Endodermal cell (in vitro differentiated cells): ENCODE measurements around the gene TSSK6. TPM values are rescaled to one million over a fixed set of nuclear protein-coding genes. Genes with fewer than 3 reads are reported as not detected.
A peak's percentile ranks its signal among the peaks of the same experiment; 100 is the strongest.

ENCODE experiments used
- DNase-seq: peaks from one replicate; pipeline ENCODE4 v3.0.0-alpha.2; 2017
- H3K27ac ChIP-seq: 2 replicates; pipeline ENCODE4 v1.5.1; 2013; ENCODE audit warnings: mild to moderate bottlenecking, low read depth, low read length, moderate library complexity
- H3K27me3 ChIP-seq: 2 replicates; pipeline ENCODE4 v1.6.1; 2013; ENCODE audit warnings: mild to moderate bottlenecking, low read length, moderate library complexity; ENCODE audit not compliant: insufficient read depth, control insufficient read depth, poor library complexity, severe bottlenecking
- H3K36me3 ChIP-seq: 2 replicates; pipeline ENCODE4 v1.7.0; 2013; ENCODE audit warnings: mild to moderate bottlenecking, low read length, moderate library complexity; ENCODE audit not compliant: control insufficient read depth, insufficient read depth
- H3K4me1 ChIP-seq: one replicate; pipeline ENCODE4 v1.7.0; 2013; ENCODE audit warnings: low read length; ENCODE audit not compliant: control insufficient read depth, insufficient read depth
- H3K4me3 ChIP-seq: 2 replicates; pipeline ENCODE4 v1.5.1; 2013; ENCODE audit warnings: mild to moderate bottlenecking, low read length, moderate library complexity
- H3K9ac ChIP-seq: 2 replicates; pipeline ENCODE4 v1.6.1; 2013; ENCODE audit warnings: mild to moderate bottlenecking, low read length, moderate library complexity; ENCODE audit not compliant: poor library complexity, severe bottlenecking; ENCODE audit errors: extremely low read depth
- H3K9me3 ChIP-seq: 2 replicates; pipeline ENCODE4 v1.6.1; 2013; ENCODE audit warnings: mild to moderate bottlenecking, low read length, moderate library complexity; ENCODE audit not compliant: control insufficient read depth
- H3K27ac Mint-ChIP-seq: 2 replicates; pipeline ENCODE4 v1.8.0; 2020; ENCODE audit warnings: mixed read lengths
- H3K27me3 Mint-ChIP-seq: 2 replicates; pipeline ENCODE4 v1.8.0; 2021; ENCODE audit warnings: mild to moderate bottlenecking, mixed read lengths; ENCODE audit not compliant: insufficient read depth
- H3K36me3 Mint-ChIP-seq: 2 replicates; pipeline ENCODE4 v1.8.0; 2020; ENCODE audit warnings: low read depth, mixed read lengths
- H3K4me1 Mint-ChIP-seq: 2 replicates; pipeline ENCODE4 v1.8.0; 2020; ENCODE audit warnings: mixed read lengths
- H3K4me3 Mint-ChIP-seq: 2 replicates; pipeline ENCODE4 v1.8.0; 2020; ENCODE audit warnings: mild to moderate bottlenecking, moderate library complexity, mixed read lengths
- H3K9me3 Mint-ChIP-seq: 2 replicates; pipeline ENCODE4 v1.8.0; 2020; ENCODE audit warnings: mild to moderate bottlenecking, mixed read lengths
- WGBS, 2 experiments: methylation state at CpG; one replicate each; pipeline versions ENCODE4 v1.1.5 to v1.1.7; 2013; ENCODE audit warnings: missing lambda C conversion rate in 2 of 2, mixed read lengths in 1 of 2; ENCODE audit not compliant: insufficient coverage in 1 of 2, insufficient read length in 1 of 2; 5-methylcytosine and 5-hydroxymethylcytosine counted together
- total RNA-seq, 2 donors: library from RNA; stranded (reverse); fragmentation: NEBNext Ultra II Directional in 1 of 2; extraction: Animal tissue kit (Norgen Biotek cat#: 25700) in 1 of 2; gene quantifications; 2 replicates in 1 of 2; 3 replicates in 1 of 2; pipeline ENCODE4 v1.2.1, GENCODE V29; 2021
- TF ChIP-seq, protein P1 (sequence below): fragments of 200-600 bp; sonication (generic); conservative IDR thresholded peaks from 2 replicates; pipeline ENCODE4 v1.5.0; 2021; ENCODE audit warnings: antibody characterized with exemption, mild to moderate bottlenecking

TSSK6 gene
- total RNA-seq, 2 donors from 2014 or later: 2.9 to 5.0 TPM

GRCh38 chr19:19508217-19508616 is 7.1 kb downstream of the TSSK6 start:
- Histone ChIP-seq H3K36me3 (peaks cover 26% of the 10 kb centered on the region), H3K9me3 (no peaks in the 10 kb centered on the region), H3K4me3 (no peak overlapping the region), H3K9ac (no peak overlapping the region), H3K27me3 (no peaks in the 10 kb centered on the region), H3K27ac (no peak overlapping the region), H3K4me1 (no peaks in the 10 kb centered on the region)
- peaks cover 38% of the 10 kb centered on the region for H3K36me3 Mint-ChIP-seq
- no peak overlapping the region for H3K4me3 Mint-ChIP-seq
- TF ChIP-seq, protein P1, sequence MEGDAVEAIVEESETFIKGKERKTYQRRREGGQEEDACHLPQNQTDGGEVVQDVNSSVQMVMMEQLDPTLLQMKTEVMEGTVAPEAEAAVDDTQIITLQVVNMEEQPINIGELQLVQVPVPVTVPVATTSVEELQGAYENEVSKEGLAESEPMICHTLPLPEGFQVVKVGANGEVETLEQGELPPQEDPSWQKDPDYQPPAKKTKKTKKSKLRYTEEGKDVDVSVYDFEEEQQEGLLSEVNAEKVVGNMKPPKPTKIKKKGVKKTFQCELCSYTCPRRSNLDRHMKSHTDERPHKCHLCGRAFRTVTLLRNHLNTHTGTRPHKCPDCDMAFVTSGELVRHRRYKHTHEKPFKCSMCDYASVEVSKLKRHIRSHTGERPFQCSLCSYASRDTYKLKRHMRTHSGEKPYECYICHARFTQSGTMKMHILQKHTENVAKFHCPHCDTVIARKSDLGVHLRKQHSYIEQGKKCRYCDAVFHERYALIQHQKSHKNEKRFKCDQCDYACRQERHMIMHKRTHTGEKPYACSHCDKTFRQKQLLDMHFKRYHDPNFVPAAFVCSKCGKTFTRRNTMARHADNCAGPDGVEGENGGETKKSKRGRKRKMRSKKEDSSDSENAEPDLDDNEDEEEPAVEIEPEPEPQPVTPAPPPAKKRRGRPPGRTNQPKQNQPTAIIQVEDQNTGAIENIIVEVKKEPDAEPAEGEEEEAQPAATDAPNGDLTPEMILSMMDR: no peak
- WGBS, 2 experiments: 92 to 98% methylated on average over 6 to 11 of the region's 11 CpGs
- H3K4me1 Mint-ChIP-seq: peaks cover 2% of the 10 kb centered on the region
- H3K27ac Mint-ChIP-seq: no peak overlapping the region
- H3K9me3 Mint-ChIP-seq: no peaks in the 10 kb centered on the region
- DNase-seq: no peak
- H3K27me3 Mint-ChIP-seq: no peaks in the 10 kb centered on the region

- Mint-ChIP-seq H3K9me3 (no peaks in the 10 kb centered on the region), H3K36me3 (peaks cover 46% of the 10 kb centered on the region), H3K27ac (peak overlapping the region; percentile 35), H3K4me3 (no peak overlapping the region), H3K4me1 (peaks cover 2% of the 10 kb centered on the region), H3K27me3 (no peaks in the 10 kb centered on the region)
- no peak overlapping the region for H3K4me3 ChIP-seq
- H3K27ac ChIP-seq: no peak overlapping the region
- H3K27me3 ChIP-seq: no peaks in the 10 kb centered on the region
- no peak for DNase-seq
- TF ChIP-seq, protein P1: no peak
- no peak overlapping the region for H3K9ac ChIP-seq
- WGBS, 2 experiments: 87 to 93% methylated on average over 3 to 8 of the region's 8 CpGs
- H3K4me1 ChIP-seq: no peaks in the 10 kb centered on the region
- no peaks in the 10 kb centered on the region for H3K9me3 ChIP-seq
- peaks cover 35% of the 10 kb centered on the region for H3K36me3 ChIP-seq
These were observed 8.0 kb downstream of the TSSK6 start for GRCh38 chr19:19507354-19507753.

GRCh38 chr19:19506592-19506991 is 8.8 kb downstream of the TSSK6 start:
- no peaks in the 10 kb centered on the region for H3K4me1 ChIP-seq
- H3K4me1 Mint-ChIP-seq: peaks cover 2% of the 10 kb centered on the region
- 92 to 97% methylated on average over 12 of the region's 12 CpGs for WGBS, 2 experiments
- H3K36me3 Mint-ChIP-seq: peaks cover 54% of the 10 kb centered on the region
- H3K27me3 ChIP-seq: no peaks in the 10 kb centered on the region
- peak overlapping the region; percentile 10 for H3K27ac Mint-ChIP-seq
- no peak overlapping the region for H3K9ac ChIP-seq
- no peak for DNase-seq
- H3K27ac ChIP-seq: no peak overlapping the region
- peaks cover 43% of the 10 kb centered on the region for H3K36me3 ChIP-seq
- no peak overlapping the region for H3K4me3 Mint-ChIP-seq
- no peaks in the 10 kb centered on the region for H3K9me3 ChIP-seq
- H3K27me3 Mint-ChIP-seq: no peaks in the 10 kb centered on the region
- no peaks in the 10 kb centered on the region for H3K9me3 Mint-ChIP-seq
- H3K4me3 ChIP-seq: no peak overlapping the region
- TF ChIP-seq, protein P1: no peak
